ENCODE data around the gene AHR.
"Not testable (repeated sequence)": the region's sequence is repeated elsewhere in the genome, so short reads cannot be mapped to it uniquely, and the experiment has no call there.

Gene AHR

GRCh38 chr7:17339952-17340351 is 41.5 kb downstream of the AHR start:
- TF ChIP-seq POLR2A (IDR thresholded peaks at IDR 0.05; ENCODE audit: low read depth, low read length) = no peak
- DNase-seq (ENCODE audit: insufficient read length, low spot score) (no peak), FAIRE-seq (no peak)

DNA sequence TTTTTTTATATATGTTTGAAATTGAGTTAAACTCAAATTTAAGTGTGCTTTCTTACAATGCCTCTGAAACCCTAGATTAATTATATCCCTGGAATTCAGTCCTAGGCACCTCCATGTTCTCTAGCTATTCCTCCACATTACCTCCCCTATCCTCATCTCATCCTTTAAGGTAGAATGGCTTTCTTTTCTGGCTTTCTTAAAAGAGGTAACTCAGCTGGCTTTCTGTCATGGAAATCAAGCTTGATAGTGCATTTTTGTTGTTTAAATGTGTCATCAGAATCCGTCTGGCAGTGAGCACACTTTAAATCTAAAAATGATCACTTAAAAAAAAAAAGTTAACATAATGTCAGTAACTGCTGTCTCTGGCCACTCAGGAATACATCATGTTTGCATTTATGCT is 42.2 kb downstream of the AHR start:
- no peak for FAIRE-seq
- no peak for DNase-seq (ENCODE audit: insufficient read length, low spot score)
- no peak for TF ChIP-seq POLR2A (IDR thresholded peaks at IDR 0.05; ENCODE audit: low read depth, low read length)

- peak; percentile 38 for FAIRE-seq
- TF ChIP-seq POLR2A (IDR thresholded peaks at IDR 0.05; ENCODE audit: low read depth, low read length) = no peak
- DNase-seq (ENCODE audit: insufficient read length, low spot score) = no peak
Observed at GRCh38 chr7:17342756-17343155, 44.3 kb downstream of the AHR start.

GRCh38 chr7:17347401-17347800 is 48.9 kb downstream of the AHR start:
- FAIRE-seq (no peak), DNase-seq (ENCODE audit: insufficient read length, low spot score) (no peak)
- TF ChIP-seq POLR2A (IDR thresholded peaks at IDR 0.05; ENCODE audit: low read depth, low read length) = no peak

- not testable (repeated sequence) for FAIRE-seq; DNase-seq (ENCODE audit: insufficient read length, low spot score)
Observed at GRCh38 chr7:17348932-17349331, 50.5 kb downstream of the AHR start.

GRCh38 chr7:17350321-17350720 is 51.9 kb downstream of the AHR start:
- not testable (repeated sequence) for FAIRE-seq; DNase-seq (ENCODE audit: insufficient read length, low spot score)

DNA sequence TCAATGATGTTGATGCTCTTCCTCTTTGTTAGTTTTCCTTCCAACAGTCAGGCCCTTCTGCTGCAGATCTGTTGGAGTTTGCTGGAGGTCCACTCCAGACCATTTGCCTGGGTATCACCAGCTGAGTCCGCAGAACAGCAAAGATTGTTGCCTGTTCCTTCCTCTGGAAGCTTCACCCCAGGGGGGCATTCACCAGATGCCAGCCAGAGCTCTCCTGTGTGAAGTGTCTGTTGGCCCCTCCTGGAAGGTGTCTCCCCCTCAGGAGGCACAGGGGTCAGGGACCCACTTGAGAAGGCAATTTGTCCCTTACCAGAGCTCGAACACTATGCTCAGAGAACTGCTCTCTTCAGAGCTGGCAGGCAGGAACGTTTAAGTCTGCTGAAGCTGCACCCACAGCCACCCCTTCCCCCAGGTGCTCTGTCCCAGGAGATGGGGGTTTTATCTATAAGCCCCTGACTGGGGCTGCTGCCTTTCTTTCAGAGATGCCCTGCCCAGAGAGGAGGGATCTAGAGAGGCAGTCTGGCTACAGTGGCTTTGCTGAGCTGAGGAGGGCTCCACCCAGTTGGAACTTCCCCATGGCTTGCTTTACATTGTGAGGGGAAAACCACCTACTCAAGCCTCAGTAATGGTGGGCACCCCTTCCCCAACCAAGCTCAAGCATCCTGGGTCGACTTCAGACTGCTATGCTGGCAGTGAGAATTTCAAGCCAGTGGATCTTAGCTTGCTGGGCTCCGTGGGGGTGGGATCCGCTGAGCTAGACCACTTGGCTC is 55.4 kb downstream of the AHR start:
- FAIRE-seq; DNase-seq (ENCODE audit: insufficient read length, low spot score): not testable (repeated sequence)

DNA sequence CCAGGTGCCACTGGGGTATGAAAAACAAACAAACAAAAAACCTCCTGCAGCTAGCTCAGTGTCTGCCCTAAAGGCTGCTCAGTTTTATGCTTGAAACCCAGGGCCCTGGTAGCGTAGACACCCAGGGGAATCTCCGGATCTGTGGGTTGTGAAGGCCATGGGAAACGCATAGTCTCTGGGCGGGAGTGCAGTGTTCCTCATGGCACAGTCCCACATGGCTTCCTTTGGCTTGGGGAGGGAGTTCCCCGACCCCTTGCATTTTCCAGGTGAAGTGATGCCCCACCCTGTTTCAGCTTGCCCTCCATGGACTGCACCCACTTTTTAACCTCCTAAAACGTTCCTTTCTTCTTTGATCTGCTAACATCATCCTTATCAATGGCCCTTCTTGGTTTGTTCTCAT is 56.0 kb downstream of the AHR start:
- FAIRE-seq = no peak
- no peak for TF ChIP-seq POLR2A (IDR thresholded peaks at IDR 0.05; ENCODE audit: low read depth, low read length)
- DNase-seq (ENCODE audit: insufficient read length, low spot score) = no peak

DNA sequence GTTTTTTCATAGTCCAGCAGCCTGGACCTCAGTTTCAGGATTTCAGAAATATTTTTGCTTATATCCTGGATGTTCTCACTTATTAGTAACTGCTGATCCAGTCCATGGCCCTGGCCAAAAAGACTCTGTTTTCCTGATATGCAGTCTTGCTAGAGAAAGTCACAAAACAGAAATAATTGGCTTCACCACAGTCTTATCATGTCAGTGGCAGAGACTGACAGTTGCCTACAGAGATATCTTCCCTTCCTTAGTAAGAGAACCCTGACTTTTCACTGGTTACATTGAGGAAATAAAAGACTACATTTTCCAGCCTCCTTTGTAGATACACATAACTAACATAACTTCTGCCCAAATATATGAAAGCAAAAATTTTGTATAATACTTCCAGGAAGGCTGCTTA is 56.6 kb downstream of the AHR start:
- DNase-seq (ENCODE audit: insufficient read length, low spot score) (no peak), FAIRE-seq (no peak)
- TF ChIP-seq POLR2A (IDR thresholded peaks at IDR 0.05; ENCODE audit: low read depth, low read length) = no peak

DNA sequence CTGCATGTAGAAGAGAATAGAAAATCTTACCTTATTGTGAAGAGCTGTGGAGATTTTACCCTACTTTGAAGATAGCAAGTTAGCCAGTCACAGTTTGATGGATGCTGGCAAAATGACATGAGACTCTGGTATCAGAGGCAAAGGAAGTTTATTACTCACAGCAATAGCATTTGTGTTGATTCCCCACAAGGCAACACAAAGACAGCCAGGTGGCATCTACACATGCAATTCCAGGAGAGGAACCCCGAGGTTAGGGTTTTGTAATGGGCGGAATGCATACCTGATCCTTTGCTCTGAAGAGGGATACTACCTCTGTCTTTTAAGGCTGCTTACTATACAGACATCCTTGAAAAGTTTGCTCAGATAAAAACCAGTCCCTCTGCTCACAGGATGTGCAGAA is 59.5 kb downstream of the AHR start:
- DNase-seq (ENCODE audit: insufficient read length, low spot score) (no peak), FAIRE-seq (no peak)
- TF ChIP-seq POLR2A (IDR thresholded peaks at IDR 0.05; ENCODE audit: low read depth, low read length) = no peak

DNA sequence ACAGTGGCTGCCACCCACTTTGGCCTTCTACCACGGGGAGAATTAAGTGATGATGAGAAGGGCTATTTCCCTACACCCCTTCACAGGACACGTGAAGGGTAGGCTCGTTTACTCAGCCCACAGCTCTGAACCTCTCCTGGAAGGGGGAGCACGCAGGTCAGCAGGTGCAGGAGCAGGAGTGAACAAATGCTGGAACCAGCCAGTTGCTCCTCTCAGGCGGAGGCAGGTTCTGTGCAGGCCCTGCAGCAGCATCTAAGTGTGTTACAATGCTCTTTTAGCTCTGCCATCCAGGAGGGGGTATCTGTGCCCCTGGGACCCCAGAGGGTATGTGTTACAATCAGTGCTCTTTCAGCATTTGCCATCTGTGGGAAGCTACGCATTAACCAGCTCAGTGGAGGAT is 61.2 kb downstream of the AHR start:
- DNase-seq (ENCODE audit: insufficient read length, low spot score) (no peak), FAIRE-seq (no peak)
- TF ChIP-seq POLR2A (IDR thresholded peaks at IDR 0.05; ENCODE audit: low read depth, low read length) = no peak

DNA sequence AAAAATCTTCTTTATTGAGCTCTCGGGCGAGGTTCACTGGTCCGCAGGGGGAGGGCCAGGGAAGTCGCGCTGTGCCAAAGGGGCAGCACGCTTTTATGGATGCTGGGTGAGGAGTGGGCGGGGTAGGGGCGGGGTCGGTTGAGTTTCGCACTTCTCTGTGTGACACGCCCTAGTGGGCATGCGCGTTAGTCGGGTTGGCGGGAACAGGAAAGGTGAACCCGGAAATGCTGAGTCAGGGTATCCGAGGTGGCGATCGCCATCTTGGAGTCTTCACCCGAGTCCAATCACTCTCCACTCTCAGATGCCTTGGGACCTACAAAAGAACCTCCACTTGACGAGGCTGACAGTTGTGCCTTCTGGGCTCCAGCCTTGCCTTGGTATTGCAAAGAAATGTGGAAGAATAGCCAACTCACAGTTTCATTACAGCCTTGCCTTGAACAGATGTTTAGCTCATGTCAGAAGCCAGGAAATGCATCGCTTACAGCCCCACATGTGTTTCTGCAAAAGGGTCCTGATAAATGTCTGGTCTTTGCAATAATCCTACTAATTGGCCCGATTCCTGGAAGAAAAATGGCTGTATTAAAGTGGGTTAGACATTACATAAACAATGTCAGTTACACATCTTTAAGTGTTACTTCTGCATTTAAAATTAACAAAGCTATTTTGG is 64.1 kb downstream of the AHR start:
- TF ChIP-seq POLR2A (IDR thresholded peaks at IDR 0.05; ENCODE audit: low read depth, low read length) = no peak
- no peak for FAIRE-seq
- DNase-seq (ENCODE audit: insufficient read length, low spot score) = no peak

DNA sequence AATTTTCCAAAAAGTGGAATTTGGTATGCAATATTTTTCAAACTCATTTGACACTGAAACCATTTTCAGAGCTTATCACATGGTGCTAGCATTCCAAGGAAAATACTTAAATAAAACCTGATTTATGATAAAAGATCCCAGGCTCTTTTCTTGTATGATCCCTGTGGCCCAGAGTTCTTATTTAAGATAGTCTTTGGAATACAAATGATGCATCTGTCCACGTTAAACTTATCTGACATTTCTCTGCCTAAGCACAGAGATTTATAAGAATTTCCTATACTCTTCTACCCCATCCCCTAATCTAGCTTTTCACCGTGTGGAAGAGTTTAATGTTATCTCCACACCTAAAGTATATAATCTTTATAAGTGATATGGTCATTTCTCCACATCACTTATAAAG is 66.2 kb downstream of the AHR start:
- no peak for DNase-seq (ENCODE audit: insufficient read length, low spot score)
- no peak for FAIRE-seq
- TF ChIP-seq POLR2A (IDR thresholded peaks at IDR 0.05; ENCODE audit: low read depth, low read length) = no peak

GRCh38 chr7:17365775-17366174 is 67.3 kb downstream of the AHR start:
- no peak for DNase-seq (ENCODE audit: insufficient read length, low spot score)
- no peak for FAIRE-seq
- no peak for TF ChIP-seq POLR2A (IDR thresholded peaks at IDR 0.05; ENCODE audit: low read depth, low read length)

- DNase-seq (ENCODE audit: insufficient read length, low spot score) = no peak
- no peak for FAIRE-seq
- no peak for TF ChIP-seq POLR2A (IDR thresholded peaks at IDR 0.05; ENCODE audit: low read depth, low read length)
Observed at GRCh38 chr7:17367502-17367901, 69.0 kb downstream of the AHR start.
